Stimulated activated CD8-positive, alpha-beta memory T cell treated with anti-CD3 and anti-CD28 coated beads, Interleukin-12 subunit alpha, Interleukin-12 subunit beta, amount 100 ng/mL, for 24 hours (primary cell): ENCODE data around the gene POLK.
A peak's percentile ranks its signal among the peaks of the same experiment; 100 is the strongest.
"Not testable (repeated sequence)": the region's sequence is repeated elsewhere in the genome, so short reads cannot be mapped to it uniquely, and the experiment has no call there.

Experiments used
- DNase-seq: peaks from one replicate; pipeline ENCODE4 v3.0.0-alpha.2; 2020; ENCODE audit errors: extremely low read depth

POLK gene

DNA sequence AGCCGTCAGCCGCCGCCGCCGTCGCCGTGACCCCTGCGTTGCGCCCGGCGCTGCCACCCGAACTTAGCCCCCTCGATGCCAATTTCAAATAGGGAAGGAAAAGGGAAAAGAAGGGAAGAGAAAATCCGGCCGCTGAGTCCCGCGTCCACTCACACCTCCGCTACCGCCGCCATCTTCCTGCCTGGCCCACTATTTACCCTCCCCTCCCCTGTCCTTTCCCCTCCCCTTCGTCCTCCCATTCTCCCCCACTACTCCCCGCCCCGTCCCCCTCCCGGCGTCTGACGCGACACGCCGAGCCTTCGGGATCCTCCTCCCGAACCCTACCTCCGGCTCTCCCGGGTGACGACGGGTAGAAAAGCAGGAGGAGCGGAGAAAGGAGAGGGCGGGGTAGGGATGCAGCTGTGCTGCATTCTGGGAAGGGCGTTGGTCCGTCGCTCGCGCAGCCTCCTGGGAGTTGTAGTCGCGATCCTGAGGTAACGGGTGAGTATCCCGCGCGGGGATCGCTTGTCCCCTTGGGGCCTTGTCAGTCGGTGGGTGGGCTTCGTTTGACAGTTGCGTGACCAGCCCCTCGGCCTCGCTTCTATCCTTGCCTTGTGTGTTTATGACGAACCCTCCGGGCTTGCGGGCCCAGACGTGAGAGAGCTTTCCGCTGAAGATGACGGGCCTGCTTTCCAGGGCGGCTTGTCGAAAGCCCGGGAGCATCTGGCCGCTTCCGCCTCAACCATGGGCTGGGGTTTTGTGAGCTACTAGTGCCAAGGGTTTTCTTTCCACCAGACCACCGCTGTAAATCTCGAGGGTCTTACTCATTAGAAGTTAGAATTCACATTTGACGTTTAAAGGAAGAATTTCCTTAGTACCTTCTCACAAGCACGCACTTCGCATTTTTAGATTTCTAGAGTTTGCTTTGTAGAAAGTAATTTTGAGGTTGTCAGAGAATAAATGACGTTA is at the start of gene POLK, which contains the start of gene CERT1:
TSS of gene POLK (plus strand) at position 457 of the 948 bp plus-strand sequence.
TSS of gene CERT1 (minus strand) at position 195 of the 948 bp plus-strand sequence. CDS start 422 bp downstream, outside the sequence.
- peak; percentile 88 for DNase-seq

DNA sequence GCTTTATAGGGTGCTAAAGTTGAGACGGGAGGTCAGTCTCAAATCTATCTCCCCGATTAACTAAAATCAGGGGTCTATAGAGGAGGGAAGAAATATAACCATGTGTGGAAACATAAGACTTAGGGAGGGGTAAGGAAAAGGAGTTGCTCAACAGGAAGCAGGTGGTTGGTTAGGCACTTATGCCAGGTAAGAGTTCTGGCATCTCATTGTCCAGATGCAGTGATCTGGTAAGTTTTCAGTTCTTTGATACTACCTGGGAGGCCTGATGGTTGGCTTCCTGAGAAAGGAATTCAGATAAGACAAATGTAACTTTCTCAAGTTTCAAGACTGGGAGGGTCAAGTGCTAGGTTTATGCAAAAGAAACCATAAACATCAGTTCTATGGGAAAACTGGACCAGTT is 48.0 kb upstream of the POLK start:
- DNase-seq, result no peak

GRCh38 chr5:75465480-75465879 is 46.2 kb upstream of the POLK start:
- no peak for DNase-seq

- DNase-seq, result no peak
These were observed 45.5 kb upstream of the POLK start for GRCh38 chr5:75466006-75466716.

- DNase-seq, result no peak
These were observed 43.1 kb upstream of the POLK start for GRCh38 chr5:75468593-75468992.

DNA sequence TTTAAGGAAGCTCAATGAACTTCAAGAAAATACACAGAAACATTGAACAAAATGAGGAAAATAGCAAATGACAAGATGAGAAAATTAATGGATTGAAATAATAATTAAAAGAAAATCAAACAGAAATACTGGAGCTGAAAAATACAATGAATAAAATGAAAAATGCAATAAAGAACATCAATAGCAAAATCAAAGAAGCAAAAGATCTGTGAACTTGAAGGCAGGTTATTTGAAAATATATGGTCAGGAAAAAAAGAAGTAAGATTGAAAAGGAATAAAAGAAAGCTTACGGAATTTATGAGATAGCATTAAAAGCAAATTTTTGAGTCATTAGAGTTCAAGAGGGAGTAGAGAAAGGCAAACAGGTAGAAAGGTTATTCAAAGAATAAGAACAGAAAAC is 42.7 kb upstream of the POLK start:
- no peak for DNase-seq

- no peak for DNase-seq
These were observed 40.5 kb upstream of the POLK start for GRCh38 chr5:75471193-75471592.

- no peak for DNase-seq
These were observed 38.7 kb upstream of the POLK start for GRCh38 chr5:75472973-75473372.

DNA sequence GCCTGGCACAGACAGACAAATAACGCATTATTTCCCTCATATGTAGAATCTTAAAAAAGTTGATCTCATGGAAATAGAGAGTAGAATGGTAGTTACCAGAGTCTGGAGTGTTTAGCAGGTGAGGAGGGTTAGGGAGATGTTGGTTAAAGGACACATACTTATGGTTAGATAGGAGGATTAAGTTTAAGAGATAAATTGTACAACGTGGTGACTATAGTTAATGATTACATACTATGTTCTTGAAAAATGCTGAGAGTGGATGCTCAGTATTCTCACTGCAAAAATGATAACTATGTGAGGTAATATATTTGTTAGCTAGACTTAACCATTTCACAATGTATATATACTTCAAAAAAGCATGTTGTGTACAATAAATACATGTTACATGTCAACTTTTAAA is 38.2 kb upstream of the POLK start:
- DNase-seq, result no peak

DNA sequence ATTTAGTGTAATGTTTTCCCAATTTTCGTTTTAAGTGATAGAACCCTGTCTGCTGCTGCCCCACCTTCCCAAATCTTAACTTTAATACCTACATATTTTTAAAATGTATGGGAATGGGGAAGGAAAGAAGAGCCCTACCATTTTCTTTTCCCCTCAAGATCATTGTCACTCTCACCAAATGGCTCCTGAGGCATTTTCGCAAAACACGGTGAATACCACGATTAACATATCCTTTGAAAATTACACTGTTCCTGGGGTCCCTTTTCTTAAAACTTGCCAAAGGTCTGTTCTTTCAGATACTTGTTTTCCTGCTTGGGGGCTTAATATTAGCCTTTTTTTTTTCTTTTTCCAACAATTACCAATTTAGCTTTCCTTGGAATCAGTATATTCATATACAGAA is 36.3 kb upstream of the POLK start:
- no peak for DNase-seq

GRCh38 chr5:75481024-75481423 is 30.7 kb upstream of the POLK start:
- DNase-seq, result no peak

- DNase-seq, result no peak
These were observed 29.2 kb upstream of the POLK start for GRCh38 chr5:75482482-75482881.

DNA sequence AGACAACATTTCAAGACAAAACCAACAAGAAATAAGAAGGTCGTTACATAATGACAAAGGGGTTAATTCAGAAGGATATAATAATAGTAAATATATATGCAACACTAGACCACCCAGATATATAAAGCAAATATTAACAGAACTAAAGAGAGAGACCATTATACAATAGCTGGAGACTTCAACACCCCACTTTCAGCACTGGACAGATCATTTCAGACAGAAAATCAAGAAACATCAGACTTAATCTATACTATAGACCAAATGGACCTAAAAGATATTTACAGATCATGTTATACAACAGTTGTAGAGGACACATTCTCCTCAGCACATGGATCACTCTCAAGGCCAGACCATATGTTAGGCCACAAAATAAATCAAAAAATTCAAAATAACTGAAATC is 27.1 kb upstream of the POLK start:
- no peak for DNase-seq

GRCh38 chr5:75489847-75490246 is 21.8 kb upstream of the POLK start:
- not testable (repeated sequence) for DNase-seq

- no peak for DNase-seq
These were observed 20.1 kb upstream of the POLK start for GRCh38 chr5:75491621-75492020.

DNA sequence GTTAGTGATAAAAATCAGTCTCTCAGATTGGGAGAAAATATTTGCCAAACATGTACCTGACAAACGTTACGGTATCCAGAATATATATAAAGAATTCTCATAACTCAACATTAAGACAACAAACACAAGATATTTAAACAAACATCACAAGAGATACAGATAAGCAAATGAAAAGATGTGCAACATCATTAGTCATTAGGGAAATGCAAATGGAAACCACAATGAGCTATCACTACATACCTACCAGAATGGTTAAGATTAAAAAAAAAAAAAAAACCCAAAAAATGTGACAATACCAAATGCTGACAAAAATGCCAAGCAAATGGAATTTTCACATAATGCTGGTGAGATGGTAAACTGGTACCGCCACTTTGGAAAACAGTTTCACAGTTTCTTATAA is 15.7 kb upstream of the POLK start:
- no peak for DNase-seq

GRCh38 chr5:75498208-75498777 is 13.4 kb upstream of the POLK start:
- no peak for DNase-seq

DNA sequence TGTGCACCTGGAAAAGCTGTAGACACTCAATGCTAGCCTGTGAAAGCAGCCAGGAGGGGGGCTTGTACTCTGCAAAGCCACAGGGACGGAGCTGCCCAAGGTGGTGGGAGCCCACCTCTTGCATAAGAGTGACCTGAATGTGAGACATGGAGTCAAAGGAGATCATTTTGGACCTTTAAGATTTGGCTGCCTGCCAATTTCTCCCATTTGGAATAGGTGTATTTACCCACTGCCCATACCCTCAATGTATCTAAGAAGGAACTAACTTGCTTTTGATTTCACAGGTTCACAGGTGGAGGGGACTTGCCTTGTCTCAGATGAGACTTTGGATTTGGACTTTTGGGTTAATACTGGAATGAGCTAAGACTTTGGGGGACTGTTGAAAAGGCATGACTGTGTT is 12.8 kb upstream of the POLK start:
- DNase-seq, result not testable (repeated sequence)

DNA sequence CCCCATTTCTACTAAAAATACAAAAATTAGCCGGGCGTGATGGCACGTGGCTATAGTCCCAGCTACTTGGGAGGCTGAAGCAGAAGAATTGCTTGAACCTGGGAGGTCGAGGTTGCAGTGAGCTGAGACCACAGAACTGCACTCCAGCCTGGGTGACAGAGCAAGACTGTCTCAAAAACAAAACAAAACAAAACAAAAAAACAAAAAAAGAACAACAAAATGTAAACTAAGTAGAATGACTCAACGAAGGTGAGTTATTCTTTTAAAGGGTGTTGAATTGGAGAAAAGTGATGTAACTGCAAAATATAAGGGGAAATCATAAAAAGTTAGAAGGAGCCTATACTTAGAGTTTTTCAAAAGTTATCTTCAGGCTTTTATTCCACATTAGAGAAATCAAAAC is 6.6 kb upstream of the POLK start:
- DNase-seq, result not testable (repeated sequence)

DNA sequence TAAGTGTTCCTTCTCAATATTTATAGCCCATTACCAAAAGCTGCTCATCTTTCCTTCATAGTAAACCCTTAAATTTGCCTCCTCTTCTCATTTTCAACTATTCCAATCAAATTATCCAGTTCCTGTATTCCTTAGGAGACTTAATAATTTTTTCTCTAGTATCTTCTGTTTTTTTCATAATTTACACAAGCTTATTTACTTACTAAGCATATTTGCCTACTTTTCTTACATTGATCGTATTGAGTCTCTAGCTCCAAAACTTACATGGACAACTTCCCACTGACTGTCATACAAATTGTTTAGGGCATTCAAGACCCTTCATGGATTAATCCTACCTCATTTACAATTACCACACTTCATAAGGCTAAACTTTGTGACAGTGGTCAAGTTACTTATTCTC is 3.9 kb upstream of the POLK start:
- no peak for DNase-seq

DNA sequence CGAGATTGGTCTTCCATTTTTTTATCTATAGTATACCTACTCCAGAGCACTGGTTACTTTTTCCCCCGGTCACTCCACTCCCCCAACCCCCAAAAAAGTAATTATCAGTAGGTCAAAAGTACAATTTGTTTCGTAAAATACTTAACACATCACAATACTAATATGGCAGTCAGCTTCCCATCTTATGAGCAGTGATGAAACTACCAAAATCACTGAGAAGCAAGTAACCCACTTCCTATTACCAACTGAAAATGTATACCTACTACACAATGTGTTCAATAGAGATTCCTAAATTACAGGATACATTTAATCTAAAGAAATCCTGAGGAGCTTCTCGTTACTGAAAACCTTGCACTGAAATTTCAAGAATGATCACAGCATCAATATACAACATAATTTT is 2.1 kb upstream of the POLK start:
- no peak for DNase-seq

GRCh38 chr5:75509956-75510355 is 1.7 kb upstream of the POLK start:
- DNase-seq, result no peak

DNA sequence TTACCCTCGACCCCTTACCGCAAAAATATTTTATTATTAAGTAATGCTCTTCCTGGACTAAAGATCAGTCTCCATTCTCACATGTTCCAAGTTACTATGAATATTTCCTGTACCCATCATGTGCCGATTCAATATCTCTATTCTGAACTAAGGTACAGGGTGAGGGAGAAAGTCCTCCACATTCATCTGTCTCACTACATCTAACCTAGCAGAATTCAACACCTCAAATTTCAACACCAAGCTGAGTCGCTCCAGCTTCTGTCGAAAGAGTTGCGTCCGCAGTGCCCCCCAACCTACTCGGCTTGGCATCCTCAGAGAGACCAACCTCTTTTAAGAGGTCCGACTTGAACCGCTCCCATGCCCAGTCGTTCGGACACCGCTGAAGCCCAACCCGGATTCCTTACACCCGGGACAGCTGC is 1.3 kb upstream of the POLK start:
- DNase-seq, result no peak
